Urothelium cell line (cell line): ENCODE data around the gene LUZP2.

Experiments used
- DNase-seq: peaks from one replicate; pipeline ENCODE4 v3.0.0; 2011; ENCODE audit warnings: low spot score, mixed read lengths
- FAIRE-seq: peaks from 2 replicates; lab custom pipeline; 2011; peaks lifted over from hg19 to GRCh38; lab: Jason Lieb, UNC

Gene LUZP2

GRCh38 chr11:24628224-24628776 is 131.4 kb downstream of the LUZP2 start:
- FAIRE-seq (no peak), DNase-seq (no peak)

DNA sequence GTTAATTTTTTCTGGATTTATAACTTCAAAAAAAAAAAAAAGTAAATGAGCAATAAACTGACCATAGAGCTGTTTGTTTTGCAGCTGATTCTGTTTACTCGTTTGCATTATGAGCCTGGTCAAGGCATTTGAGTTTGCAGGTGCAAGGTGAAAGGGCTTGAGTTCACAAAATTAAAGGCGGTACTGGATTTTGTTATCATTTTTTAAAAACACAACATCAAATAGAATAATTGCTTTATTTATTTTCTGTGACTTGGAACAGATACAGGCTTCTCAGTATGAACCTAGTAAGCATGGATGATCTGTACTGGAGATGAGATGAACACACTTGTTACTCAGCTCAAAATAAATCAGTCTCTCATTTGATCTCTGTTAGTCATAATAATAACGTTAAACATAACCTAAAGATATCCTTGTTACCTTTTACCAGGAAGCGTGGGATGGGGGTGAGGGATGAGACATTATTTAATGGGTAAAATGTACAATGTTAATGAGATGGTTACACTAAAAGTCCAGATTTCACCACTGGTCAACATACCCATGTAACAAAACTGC is 137.8 kb downstream of the LUZP2 start:
- no peak for FAIRE-seq
- no peak for DNase-seq

GRCh38 chr11:24635588-24636290 is 138.9 kb downstream of the LUZP2 start:
- FAIRE-seq (no peak), DNase-seq (no peak)

GRCh38 chr11:24636291-24636629 is 139.4 kb downstream of the LUZP2 start:
- FAIRE-seq (no peak), DNase-seq (no peak)

GRCh38 chr11:24637520-24637919 is 140.7 kb downstream of the LUZP2 start:
- FAIRE-seq (no peak), DNase-seq (no peak)

GRCh38 chr11:24642648-24643047 is 145.8 kb downstream of the LUZP2 start:
- FAIRE-seq (no peak), DNase-seq (no peak)

DNA sequence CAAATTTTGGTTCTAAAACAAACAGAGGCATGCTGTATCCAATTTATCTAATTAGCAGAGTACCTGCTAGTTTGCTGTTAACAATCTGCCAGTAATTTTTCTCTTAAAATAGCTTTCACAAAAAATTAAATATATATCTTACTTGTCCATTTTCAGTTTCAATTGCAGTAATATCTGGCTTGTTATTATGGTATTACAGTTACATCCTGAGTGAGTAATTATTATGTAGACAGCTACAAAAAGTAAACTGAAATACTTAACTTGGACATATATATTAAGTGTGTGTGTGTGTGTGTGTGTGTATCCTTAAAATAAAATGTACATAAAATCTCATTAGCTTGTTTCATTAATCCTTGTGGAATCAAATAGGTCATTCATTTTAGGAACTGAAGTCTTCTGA is 148.7 kb downstream of the LUZP2 start:
- DNase-seq (no peak), FAIRE-seq (no peak)

- FAIRE-seq = no peak
Observed at GRCh38 chr11:24651873-24652272, 155.0 kb downstream of the LUZP2 start.

DNA sequence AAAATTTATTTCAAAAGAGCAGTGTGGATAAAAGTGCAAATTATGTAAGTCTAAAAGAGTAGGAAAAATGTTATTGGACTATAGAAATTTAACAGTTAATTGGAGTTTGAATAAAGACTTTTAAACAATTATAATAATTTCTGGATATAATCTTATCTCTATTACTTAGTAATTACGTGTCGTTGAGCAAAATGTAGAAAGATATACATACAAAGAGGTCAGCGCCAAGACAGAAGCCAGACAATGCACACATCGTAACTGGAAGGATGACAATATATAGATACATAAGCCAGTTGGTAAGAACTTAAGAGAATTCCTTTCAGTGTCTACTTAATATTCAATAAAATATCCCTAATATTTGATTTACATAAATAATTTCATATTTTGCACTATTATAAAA is 157.0 kb downstream of the LUZP2 start:
- no peak for FAIRE-seq
- no peak for DNase-seq

More at GRCh38 chr11:24651873-24652272, 155.0 kb downstream of the LUZP2 start:
- DNase-seq = no peak

DNA sequence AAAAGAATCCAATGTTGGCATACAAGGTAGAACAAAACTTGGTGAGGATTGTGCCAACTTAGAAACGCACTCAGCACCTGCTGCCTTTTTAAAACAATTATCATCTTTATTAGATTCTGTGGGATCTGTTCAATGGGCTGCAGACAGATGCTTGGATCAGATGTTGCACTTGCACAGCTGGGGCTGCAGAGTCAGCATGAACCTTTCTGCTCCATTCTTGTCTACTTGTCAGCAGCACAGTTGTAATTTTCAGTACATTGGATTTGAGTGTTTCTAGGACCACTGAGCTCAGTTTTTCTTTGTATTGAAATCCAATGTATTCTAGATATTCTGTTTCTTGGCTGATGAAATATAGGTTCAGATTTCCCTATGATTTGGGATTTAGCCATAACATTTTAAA is 164.5 kb downstream of the LUZP2 start:
- FAIRE-seq (no peak), DNase-seq (no peak)

DNA sequence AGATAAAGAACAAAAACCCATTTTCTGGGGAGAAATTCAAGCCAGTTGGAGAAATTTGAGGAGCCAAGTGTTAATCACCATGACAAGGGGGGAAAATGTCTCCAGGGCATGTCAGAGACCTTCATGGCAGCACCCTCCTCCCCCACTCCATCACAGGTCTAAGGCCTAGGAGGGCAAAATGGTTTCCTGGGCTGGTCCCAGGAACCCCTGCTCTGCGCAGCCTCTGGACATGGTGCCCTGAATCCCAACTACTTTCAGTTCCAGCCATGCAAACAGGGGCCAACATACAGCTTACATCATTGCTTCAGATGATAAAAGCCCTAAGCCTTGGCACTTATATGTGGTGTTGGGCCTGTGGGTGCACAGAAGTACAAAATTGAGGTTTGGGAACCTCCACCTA is 167.5 kb downstream of the LUZP2 start:
- no peak for FAIRE-seq
- no peak for DNase-seq

DNA sequence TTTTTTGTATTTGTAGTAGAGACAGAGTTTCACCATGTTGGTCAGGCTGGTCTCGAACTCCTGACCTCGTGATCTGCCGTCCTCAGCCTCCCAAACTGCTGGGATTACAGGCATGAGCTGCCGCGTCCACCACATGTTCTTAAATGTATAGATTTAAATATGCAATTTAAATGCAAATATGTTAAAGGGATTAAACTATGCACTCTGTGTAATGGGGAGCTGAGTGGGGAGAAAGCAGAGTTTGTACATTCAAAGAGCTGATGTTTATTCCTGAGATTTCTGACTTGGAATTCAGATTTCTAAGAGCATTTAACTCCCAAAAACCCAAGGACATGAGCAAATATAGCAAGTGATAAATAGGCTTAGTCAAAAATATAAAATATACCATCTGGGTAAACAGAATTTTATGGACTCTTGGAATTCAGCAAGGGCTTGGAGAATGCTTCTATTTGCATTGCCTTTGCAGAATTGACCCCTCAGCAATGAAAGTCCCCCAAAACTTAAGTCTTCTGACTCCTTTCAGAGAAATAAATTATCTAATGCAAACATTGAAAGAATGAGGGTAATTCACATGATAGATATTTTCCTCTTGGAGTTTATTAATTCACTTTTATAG is 170.6 kb downstream of the LUZP2 start:
- DNase-seq (no peak), FAIRE-seq (no peak)

DNA sequence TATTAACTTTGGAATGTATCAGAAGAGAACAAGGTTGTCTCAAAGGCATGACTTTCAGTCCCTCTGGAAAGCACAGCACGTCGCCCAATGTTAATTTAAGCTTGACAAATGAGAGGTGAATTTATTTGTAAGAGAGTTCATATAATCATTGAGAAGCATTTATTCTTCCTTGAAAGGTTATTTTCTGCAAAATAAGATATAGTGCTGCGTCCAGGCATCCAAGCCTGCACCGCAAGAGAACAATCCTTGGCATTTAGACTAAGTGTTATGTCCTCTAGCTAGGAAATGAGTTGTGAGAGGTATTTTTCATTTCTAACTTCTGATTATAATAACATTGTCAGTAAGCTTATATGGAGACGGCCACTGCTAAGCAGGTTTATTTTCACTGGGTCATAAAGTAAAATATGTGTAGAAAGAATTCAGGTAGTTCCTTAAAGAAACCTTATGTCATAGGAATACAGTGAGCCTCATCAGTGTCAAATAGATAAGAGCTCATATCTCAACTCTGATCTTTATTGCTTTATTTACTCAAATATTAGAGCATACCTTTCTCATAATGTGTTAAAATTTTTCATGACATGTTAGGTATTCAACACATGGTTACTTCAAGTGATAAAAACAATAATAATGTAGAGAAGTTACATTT is 182.0 kb downstream of the LUZP2 start:
- FAIRE-seq (no peak), DNase-seq (no peak)

- FAIRE-seq (no peak), DNase-seq (no peak)
Observed at GRCh38 chr11:24679821-24680351, 183.0 kb downstream of the LUZP2 start.

GRCh38 chr11:24683583-24683982 is 186.7 kb downstream of the LUZP2 start:
- FAIRE-seq (no peak), DNase-seq (no peak)

- DNase-seq (no peak), FAIRE-seq (no peak)
Observed at GRCh38 chr11:24685821-24686220, 189.0 kb downstream of the LUZP2 start.

GRCh38 chr11:24687531-24688147 is 190.8 kb downstream of the LUZP2 start:
- DNase-seq = no peak
- no peak for FAIRE-seq

DNA sequence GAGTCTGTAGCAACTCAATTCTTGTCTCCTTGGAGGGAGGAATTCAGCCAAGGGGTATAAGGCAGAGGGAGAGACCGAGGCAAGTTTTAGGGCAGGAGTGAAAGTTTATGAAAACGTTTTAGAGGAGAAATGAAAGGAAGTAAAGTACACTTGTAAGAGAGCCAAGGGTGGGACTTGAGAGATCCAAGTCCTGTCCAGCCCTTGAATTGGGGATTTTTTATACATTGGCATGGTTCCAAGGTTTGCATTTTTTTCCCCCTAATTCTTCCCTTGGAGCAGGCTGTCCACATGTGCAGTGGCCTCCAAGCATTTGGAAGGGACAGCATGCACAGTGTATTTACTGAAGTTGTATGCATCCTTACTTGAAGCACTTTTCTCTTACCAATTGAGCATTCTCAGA is 192.1 kb downstream of the LUZP2 start:
- no peak for FAIRE-seq

GRCh38 chr11:24697522-24698111 is 200.8 kb downstream of the LUZP2 start:
- DNase-seq (peak; percentile 10), FAIRE-seq (no peak)

More for the DNA sequence above, 192.1 kb downstream of the LUZP2 start:
- DNase-seq = no peak

DNA sequence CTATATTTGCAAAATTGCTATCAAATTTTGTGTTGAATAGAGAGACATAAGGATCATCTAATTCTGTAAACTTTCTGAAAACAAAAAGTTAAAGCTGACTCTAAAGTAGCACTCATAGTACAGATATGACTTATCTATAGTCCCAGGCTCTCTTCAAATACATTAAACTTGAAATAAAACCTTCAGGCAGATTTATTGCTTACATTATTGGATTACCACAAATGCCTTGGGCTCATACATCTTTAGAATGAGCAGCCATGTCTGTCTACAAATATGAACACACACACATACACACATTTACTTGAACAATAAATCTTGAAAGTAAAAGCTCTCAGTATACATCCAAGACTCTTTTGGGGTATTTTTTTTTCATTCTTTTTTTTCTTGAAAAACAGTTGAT is 207.9 kb downstream of the LUZP2 start:
- no peak for FAIRE-seq
- no peak for DNase-seq

DNA sequence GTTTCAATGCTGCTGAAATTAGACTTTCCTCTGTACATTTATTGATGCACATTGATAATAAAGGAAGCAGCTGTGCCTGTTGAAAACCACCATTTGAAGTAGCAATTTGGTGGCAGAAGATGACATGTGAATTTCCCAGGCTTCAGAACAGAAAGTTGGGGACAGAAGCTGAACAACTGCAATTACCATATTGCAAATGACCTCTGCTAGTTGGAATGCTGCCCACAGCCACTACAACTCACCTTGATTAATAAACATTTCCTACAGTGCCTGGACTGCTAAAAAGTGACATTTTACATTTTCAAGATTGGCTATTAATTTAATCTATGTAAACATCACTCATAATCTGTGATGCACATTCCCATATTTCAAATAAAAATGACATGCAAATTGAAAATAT is 208.6 kb downstream of the LUZP2 start:
- DNase-seq (no peak), FAIRE-seq (no peak)
